Liver (tissue), 9 donors: ENCODE measurements around the gene KCNMB2. TPM values are rescaled to one million over a fixed set of nuclear protein-coding genes. Genes with fewer than 3 reads are reported as not detected.

Source experiments
- DNase-seq: peaks from one replicate; pipeline ENCODE4 v3.0.0-alpha.2; 2017; ENCODE audit warnings: low spot score
- H3K27ac ChIP-seq, 2 donors: one replicate each; pipeline ENCODE4 v1.7.0; 2013; ENCODE audit warnings: inconsistent platforms in 2 of 2, low read length in 2 of 2, control low read depth in 1 of 2, low read depth in 1 of 2, mild to moderate bottlenecking in 1 of 2
- H3K27me3 ChIP-seq, 4 donors: one replicate each; pipeline versions ENCODE4 v1.6.1 to v1.7.0; 2013; ENCODE audit warnings: low read length in 3 of 4, inconsistent platforms in 1 of 4, mild to moderate bottlenecking in 1 of 4, moderate library complexity in 1 of 4; ENCODE audit not compliant: control insufficient read depth in 4 of 4, insufficient read depth in 4 of 4
- H3K36me3 ChIP-seq, 4 donors: one replicate each; pipeline versions ENCODE4 v1.6.1 to v1.7.0; 2013; ENCODE audit warnings: low read length in 3 of 4, mild to moderate bottlenecking in 3 of 4, low read depth in 1 of 4, moderate library complexity in 1 of 4; ENCODE audit not compliant: control insufficient read depth in 4 of 4, insufficient read depth in 3 of 4
- H3K4me1 ChIP-seq, 4 donors: one replicate each; pipeline versions ENCODE4 v1.6.1 to v1.7.0; 2013; ENCODE audit warnings: low read length in 3 of 4, mild to moderate bottlenecking in 3 of 4, moderate library complexity in 1 of 4; ENCODE audit not compliant: control insufficient read depth in 4 of 4, insufficient read depth in 4 of 4
- H3K4me3 ChIP-seq, 3 donors: one replicate each; pipeline versions ENCODE4 v1.6.1 to v1.7.0; 2013; ENCODE audit warnings: low read length in 3 of 3, control low read depth in 1 of 3, low read depth in 1 of 3, mild to moderate bottlenecking in 1 of 3
- H3K9ac ChIP-seq, 2 donors: one replicate each; pipeline ENCODE4 v1.7.0; 2013; ENCODE audit warnings: low read length in 2 of 2, mild to moderate bottlenecking in 2 of 2, moderate library complexity in 2 of 2, control low read depth in 1 of 2, low read depth in 1 of 2
- H3K9me3 ChIP-seq, 4 donors: one replicate each; pipeline versions ENCODE4 v1.6.1 to v1.7.0; 2013; ENCODE audit warnings: low read length in 3 of 4; ENCODE audit not compliant: control insufficient read depth in 4 of 4
- CTCF ChIP-seq: fragments of 150-350 bp; IDR thresholded peaks from 2 replicates; pipeline ENCODE4 v1.5.1; 2017; ENCODE audit warnings: improper control_type of control experiment, low read depth, low read length; ENCODE audit not compliant: missing input control
- EGR1 ChIP-seq, 2 donors: IDR thresholded peaks; 2 replicates each; pipeline ENCODE4 v1.6.1; 2016 to 2018; ENCODE audit warnings: antibody characterized with exemption in 2 of 2, low read depth in 2 of 2
- FOXA1 ChIP-seq: IDR thresholded peaks from 2 replicates; pipeline ENCODE4 v1.6.1; 2016; ENCODE audit warnings: antibody characterized with exemption
- FOXA2 ChIP-seq: IDR thresholded peaks from 2 replicates; pipeline ENCODE4 v1.6.1; 2016; ENCODE audit warnings: antibody characterized with exemption
- GABPA ChIP-seq, 2 donors: IDR thresholded peaks in 1 of 2; conservative IDR thresholded peaks in 1 of 2; 2 replicates each; pipeline ENCODE4 v1.6.1; 2016; ENCODE audit warnings: antibody characterized with exemption in 2 of 2, mild to moderate bottlenecking in 1 of 2, moderate library complexity in 1 of 2
- HNF4A ChIP-seq, 2 donors: conservative IDR thresholded peaks; 2 replicates each; pipeline ENCODE4 v1.6.1; 2016; ENCODE audit warnings: antibody characterized with exemption in 2 of 2, mild to moderate bottlenecking in 2 of 2
- HNF4G ChIP-seq: IDR thresholded peaks from 2 replicates; pipeline ENCODE4 v1.6.1; 2016; ENCODE audit warnings: antibody characterized with exemption
- JUND ChIP-seq, 2 donors: IDR thresholded peaks; 2 replicates each; pipeline ENCODE4 v1.6.1; 2016; ENCODE audit warnings: antibody characterized with exemption in 2 of 2
- MAX ChIP-seq: IDR thresholded peaks from 2 replicates; pipeline ENCODE4 v1.6.1; 2016; ENCODE audit warnings: antibody characterized with exemption
- NR2F2 ChIP-seq: IDR thresholded peaks from 2 replicates; pipeline ENCODE4 v1.6.1; 2016; ENCODE audit warnings: antibody characterized with exemption
- RAD21 ChIP-seq, 2 donors: IDR thresholded peaks; 2 replicates each; pipeline ENCODE4 v1.6.1; 2016; ENCODE audit warnings: antibody characterized with exemption in 2 of 2, mild to moderate bottlenecking in 2 of 2
- REST ChIP-seq: IDR thresholded peaks from 2 replicates; pipeline ENCODE4 v1.6.1; 2016; ENCODE audit warnings: antibody characterized with exemption, mild to moderate bottlenecking
- RXRA ChIP-seq, 2 donors: IDR thresholded peaks; 2 replicates each; pipeline ENCODE4 v1.6.1; 2017 to 2018; ENCODE audit warnings: antibody characterized with exemption in 2 of 2, mild to moderate bottlenecking in 1 of 2
- SP1 ChIP-seq: IDR thresholded peaks from 2 replicates; pipeline ENCODE4 v1.6.1; 2018; ENCODE audit warnings: antibody characterized with exemption, mild to moderate bottlenecking
- TAF1 ChIP-seq: conservative IDR thresholded peaks from 2 replicates; pipeline ENCODE4 v1.6.1; 2016; ENCODE audit warnings: antibody characterized with exemption, mild to moderate bottlenecking
- YY1 ChIP-seq: IDR thresholded peaks from 2 replicates; pipeline ENCODE4 v1.6.1; 2016; ENCODE audit warnings: antibody characterized with exemption, mild to moderate bottlenecking
- ZBTB33 ChIP-seq: IDR thresholded peaks from 2 replicates; pipeline ENCODE4 v1.6.1; 2016; ENCODE audit warnings: antibody characterized with exemption
- WGBS: extraction: QIAGEN DNeasy Blood & Tissue Kit; methylation state at CpG from one replicate; pipeline ENCODE4 v1.1.7; 2013; 5-methylcytosine and 5-hydroxymethylcytosine counted together
- polyA plus RNA-seq, 2 donors: library from polyadenylated mRNA; stranded (reverse) in 1 of 2; unstranded in 1 of 2; fragments of 200-250 nt in 1 of 2; fragments of >200 nt in 1 of 2; fragmentation: Nextera tagmentation in 1 of 2; extraction: Ambion mirVana in 1 of 2; gene quantifications; one replicate each; pipeline versions ENCODE4 v1.2.1 to v1.2.3, GENCODE V29; 2013 to 2015
- total RNA-seq, 2 donors: library from RNA; depleted of rRNA; stranded (reverse); fragments of >200 nt; gene quantifications; one replicate each; pipeline ENCODE4 v1.2.3, GENCODE V29; 2014
- TF ChIP-seq, protein P1 (sequence below): IDR thresholded peaks from 2 replicates; pipeline ENCODE4 v1.6.1; 2016; ENCODE audit warnings: antibody characterized with exemption
- donor health status: healthy.
- donor health status: healthy.
- donor health status: healthy.
- donor health status: healthy.
- donor health status: healthy.

Gene KCNMB2
- total and polyA plus RNA-seq, 4 donors: 0.08 to 0.33 (median 0.16) TPM; not detected in 1

DNA sequence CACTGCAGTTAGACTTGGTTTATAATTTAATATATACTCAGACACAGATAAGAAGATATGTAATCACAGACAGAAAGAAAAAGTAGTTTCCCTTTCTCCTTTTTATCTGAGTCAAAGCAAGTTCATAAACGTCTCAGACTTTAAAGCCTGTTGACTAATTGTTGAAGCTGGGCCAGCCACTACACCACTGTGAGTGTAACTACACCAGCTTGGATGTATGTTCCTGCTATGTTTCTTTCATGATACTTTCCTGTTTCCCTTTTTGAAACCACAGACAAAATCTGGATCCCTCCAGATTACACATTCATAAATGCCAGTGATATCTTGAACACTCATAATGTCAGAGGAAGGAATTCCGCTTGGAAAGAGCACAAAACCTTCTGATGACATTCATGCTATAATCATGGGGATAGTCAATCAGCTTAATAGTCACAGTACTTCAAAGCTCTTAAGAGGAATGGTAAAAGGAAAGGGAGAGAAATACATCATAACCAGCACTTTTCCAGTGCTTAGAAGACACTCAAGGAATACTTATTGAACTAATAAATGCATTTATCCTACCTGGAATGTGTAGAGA lies 32.0 kb downstream of the KCNMB2 start:
- 49% methylated on average over 2 of the region's 2 CpGs for WGBS
- Histone ChIP-seq H3K27ac (no peak overlapping the region), H3K27me3 (no peaks in the 10 kb centered on the region), H3K4me1 (no peaks in the 10 kb centered on the region), H3K9ac (no peak overlapping the region), H3K36me3 (no peaks in the 10 kb centered on the region), H3K4me3 (no peak overlapping the region), H3K9me3 (no peaks in the 10 kb centered on the region)
- TF ChIP-seq NR2F2 (no peak), YY1 (no peak), FOXA2 (no peak), SP1 (no peak), CTCF (no peak), FOXA1 (no peak), RXRA (IDR thresholded peaks at IDR 0.05) (no peak), GABPA (IDR thresholded peaks at IDR 0.05 in 1 of 2, conservative IDR thresholded peaks at IDR 0.05 in 1 of 2) (no peak), RAD21 (IDR thresholded peaks at IDR 0.05) (no peak), MAX (no peak), TAF1 (no peak), HNF4G (no peak), REST (no peak), JUND (IDR thresholded peaks at IDR 0.05) (no peak), HNF4A (conservative IDR thresholded peaks at IDR 0.05) (no peak), ZBTB33 (no peak), EGR1 (IDR thresholded peaks at IDR 0.05; ENCODE audit: low read depth in 2 of 2) (no peak)
- TF ChIP-seq, protein P1, sequence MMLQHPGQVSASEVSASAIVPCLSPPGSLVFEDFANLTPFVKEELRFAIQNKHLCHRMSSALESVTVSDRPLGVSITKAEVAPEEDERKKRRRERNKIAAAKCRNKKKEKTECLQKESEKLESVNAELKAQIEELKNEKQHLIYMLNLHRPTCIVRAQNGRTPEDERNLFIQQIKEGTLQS: no peak
- DNase-seq: no peak
